Endometrium (tissue), 2 donors: ENCODE measurements around the gene IFNG.

Experiments used
- FAIRE-seq: peaks from 2 replicates; lab custom pipeline; 2012; peaks lifted over from hg19 to GRCh38; lab: Jason Lieb, UNC
- donor health status: control.
- donor health status: control.

Gene IFNG

GRCh38 chr12:68115281-68115680 lies 44.3 kb downstream of the IFNG start:
- FAIRE-seq = no peak

- FAIRE-seq = no peak
These were observed 44.9 kb downstream of the IFNG start for GRCh38 chr12:68114606-68115005.

GRCh38 chr12:68113644-68114043 lies 45.9 kb downstream of the IFNG start:
- FAIRE-seq = no peak

- FAIRE-seq = no peak
These were observed 47.5 kb downstream of the IFNG start for GRCh38 chr12:68111995-68112394.

- FAIRE-seq = no peak
These were observed 49.9 kb downstream of the IFNG start for GRCh38 chr12:68109444-68110217.

GRCh38 chr12:68109001-68109400 lies 50.5 kb downstream of the IFNG start:
- no peak for FAIRE-seq

- FAIRE-seq = no peak
These were observed 52.9 kb downstream of the IFNG start for GRCh38 chr12:68106660-68107059.

- FAIRE-seq = no peak
These were observed 53.4 kb downstream of the IFNG start for GRCh38 chr12:68106160-68106559.
